Activated CD4-positive, alpha-beta T cell treated with anti-CD3 and anti-CD28 coated beads, Interleukin-2, amount 10 ng/mL, durations not matched to agents 24 days and 14 days (primary cell): ENCODE results near the gene NDUFS8. TPM values are rescaled to one million over a fixed set of nuclear protein-coding genes. Genes with fewer than 3 reads are reported as not detected.

ENCODE experiments used
- DNase-seq: peaks from one replicate; pipeline ENCODE4 v3.0.0; 2022
- H3K27ac Mint-ChIP-seq: one replicate; pipeline ENCODE4 v1.8.0; 2022; ENCODE audit warnings: mild to moderate bottlenecking, mixed read lengths
- H3K27me3 Mint-ChIP-seq: one replicate; pipeline ENCODE4 v1.8.0; 2022; ENCODE audit warnings: mixed read lengths
- H3K36me3 Mint-ChIP-seq: one replicate; pipeline ENCODE4 v1.8.0; 2022; ENCODE audit warnings: low read depth, mild to moderate bottlenecking, mixed read lengths
- H3K4me1 Mint-ChIP-seq: one replicate; pipeline ENCODE4 v1.8.0; 2021; ENCODE audit warnings: mixed read lengths
- H3K4me3 Mint-ChIP-seq: one replicate; pipeline ENCODE4 v1.8.0; 2022; ENCODE audit warnings: mild to moderate bottlenecking, moderate library complexity, mixed read lengths
- H3K9me3 Mint-ChIP-seq: one replicate; pipeline ENCODE4 v1.8.0; 2021; ENCODE audit warnings: mixed read lengths
- intact Hi-C: fragments of 100-400 bp; cut with micrococcal nuclease; formaldehyde crosslinking; loops from one replicate; pipeline ENCODE4 v1.15.1; 2023
- total RNA-seq: library from RNA; stranded (reverse); gene quantifications from 2 replicates; pipeline ENCODE4 v1.2.3, GENCODE V29; 2022

Gene NDUFS8
- total RNA-seq, 1 donor from 2014 or later, result 159 TPM

GRCh38 chr11:68016161-68016903 is 14.1 kb upstream of the NDUFS8 start:
- no peak for DNase-seq
- Mint-ChIP-seq H3K4me1 (no peaks in the 10 kb centered on the region), H3K4me3 (no peak overlapping the region), H3K27ac (no peak overlapping the region), H3K27me3 (no peaks in the 10 kb centered on the region), H3K9me3 (no peaks in the 10 kb centered on the region), H3K36me3 (no peaks in the 10 kb centered on the region)
- intact Hi-C loops, result no loop called here

- Mint-ChIP-seq H3K4me1 (no peaks in the 10 kb centered on the region), H3K9me3 (no peaks in the 10 kb centered on the region), H3K27me3 (no peaks in the 10 kb centered on the region), H3K27ac (no peak overlapping the region), H3K4me3 (no peak overlapping the region), H3K36me3 (no peaks in the 10 kb centered on the region)
- intact Hi-C loops, result no loop called here
- DNase-seq, result no peak
These were observed 13.3 kb upstream of the NDUFS8 start for GRCh38 chr11:68016904-68017817.

GRCh38 chr11:68017980-68018729 is 12.3 kb upstream of the NDUFS8 start:
- intact Hi-C loops, result no loop called here
- H3K9me3 Mint-ChIP-seq, result no peaks in the 10 kb centered on the region
- no peaks in the 10 kb centered on the region for H3K36me3 Mint-ChIP-seq
- H3K27me3 Mint-ChIP-seq, result no peaks in the 10 kb centered on the region
- no peak overlapping the region for H3K27ac Mint-ChIP-seq
- DNase-seq, result no peak
- no peak overlapping the region for H3K4me3 Mint-ChIP-seq
- no peaks in the 10 kb centered on the region for H3K4me1 Mint-ChIP-seq

- Mint-ChIP-seq H3K36me3 (no peaks in the 10 kb centered on the region), H3K4me1 (no peaks in the 10 kb centered on the region), H3K9me3 (no peaks in the 10 kb centered on the region)
These were observed 11.7 kb upstream of the NDUFS8 start for GRCh38 chr11:68018730-68019190.

GRCh38 chr11:68019486-68019885 is 11.0 kb upstream of the NDUFS8 start:
- no peak overlapping the region for H3K27ac Mint-ChIP-seq
- no peaks in the 10 kb centered on the region for H3K9me3 Mint-ChIP-seq
- H3K4me1 Mint-ChIP-seq, result no peaks in the 10 kb centered on the region
- H3K36me3 Mint-ChIP-seq, result no peaks in the 10 kb centered on the region
- no peak overlapping the region for H3K4me3 Mint-ChIP-seq
- no peak for DNase-seq
- H3K27me3 Mint-ChIP-seq, result no peaks in the 10 kb centered on the region
- intact Hi-C loops, result no loop called here

More at GRCh38 chr11:68018730-68019190, 11.7 kb upstream of the NDUFS8 start:
- Mint-ChIP-seq H3K27ac (no peak overlapping the region), H3K27me3 (no peaks in the 10 kb centered on the region), H3K4me3 (no peak overlapping the region)
- intact Hi-C loops, result no loop called here
- no peak for DNase-seq

- Mint-ChIP-seq H3K9me3 (no peaks in the 10 kb centered on the region), H3K27me3 (no peaks in the 10 kb centered on the region), H3K4me1 (no peaks in the 10 kb centered on the region), H3K4me3 (no peak overlapping the region), H3K27ac (no peak overlapping the region), H3K36me3 (no peaks in the 10 kb centered on the region)
- no peak for DNase-seq
- intact Hi-C loops, result no loop called here
These were observed 9.9 kb upstream of the NDUFS8 start for GRCh38 chr11:68020575-68020974.

- no peaks in the 10 kb centered on the region for H3K36me3 Mint-ChIP-seq
- H3K4me1 Mint-ChIP-seq, result no peaks in the 10 kb centered on the region
- no peak overlapping the region for H3K4me3 Mint-ChIP-seq
- H3K27me3 Mint-ChIP-seq, result no peaks in the 10 kb centered on the region
- no peaks in the 10 kb centered on the region for H3K9me3 Mint-ChIP-seq
- DNase-seq, result no peak
- no peak overlapping the region for H3K27ac Mint-ChIP-seq
- intact Hi-C loops, result no loop called here
These were observed 9.2 kb upstream of the NDUFS8 start for GRCh38 chr11:68021167-68021787.

GRCh38 chr11:68022531-68022930 is 8.0 kb upstream of the NDUFS8 start:
- H3K27ac Mint-ChIP-seq, result no peak overlapping the region

GRCh38 chr11:68024508-68024907 is 6.0 kb upstream of the NDUFS8 start:
- DNase-seq, result no peak
- H3K4me3 Mint-ChIP-seq, result no peak overlapping the region
- H3K4me1 Mint-ChIP-seq, result peaks cover 10% of the 10 kb centered on the region
- no peaks in the 10 kb centered on the region for H3K36me3 Mint-ChIP-seq
- H3K27ac Mint-ChIP-seq, result no peak overlapping the region
- H3K27me3 Mint-ChIP-seq, result no peaks in the 10 kb centered on the region
- H3K9me3 Mint-ChIP-seq, result no peaks in the 10 kb centered on the region
- intact Hi-C loops, result no loop called here

More at GRCh38 chr11:68022531-68022930, 8.0 kb upstream of the NDUFS8 start:
- Mint-ChIP-seq H3K4me1 (no peaks in the 10 kb centered on the region), H3K27me3 (no peaks in the 10 kb centered on the region), H3K4me3 (no peak overlapping the region), H3K9me3 (no peaks in the 10 kb centered on the region), H3K36me3 (no peaks in the 10 kb centered on the region)
- intact Hi-C loops, result no loop called here
- DNase-seq, result no peak

- Mint-ChIP-seq H3K27me3 (no peaks in the 10 kb centered on the region), H3K9me3 (no peaks in the 10 kb centered on the region), H3K4me3 (no peak overlapping the region), H3K4me1 (peaks cover 12% of the 10 kb centered on the region), H3K27ac (no peak overlapping the region), H3K36me3 (no peaks in the 10 kb centered on the region)
- intact Hi-C loops, result no loop called here
- no peak for DNase-seq
These were observed 5.4 kb upstream of the NDUFS8 start for GRCh38 chr11:68025047-68025446.

GRCh38 chr11:68026391-68027105 is 3.9 kb upstream of the NDUFS8 start:
- no peak for DNase-seq
- H3K27me3 Mint-ChIP-seq, result no peaks in the 10 kb centered on the region
- H3K36me3 Mint-ChIP-seq, result peaks cover 1% of the 10 kb centered on the region
- H3K4me3 Mint-ChIP-seq, result no peak overlapping the region
- no peak overlapping the region for H3K27ac Mint-ChIP-seq
- H3K9me3 Mint-ChIP-seq, result no peaks in the 10 kb centered on the region
- intact Hi-C loops, result no loop called here
- peaks cover 17% of the 10 kb centered on the region for H3K4me1 Mint-ChIP-seq

GRCh38 chr11:68027667-68028066 is 2.8 kb upstream of the NDUFS8 start:
- Mint-ChIP-seq H3K27me3 (no peaks in the 10 kb centered on the region), H3K4me1 (peaks cover 20% of the 10 kb centered on the region), H3K27ac (no peak overlapping the region), H3K9me3 (no peaks in the 10 kb centered on the region), H3K36me3 (peaks cover 3% of the 10 kb centered on the region), H3K4me3 (no peak overlapping the region)
- no peak for DNase-seq
- intact Hi-C loops, result no loop called here
